ENCODE results near the gene CPLX3.

Gene CPLX3

GRCh38 chr15:74802862-74803447 is 23.5 kb upstream of the CPLX3 start:
- intact Hi-C loops (cut with micrococcal nuclease), result no loop called here
- Mint-ChIP-seq H3K27me3 (peaks cover 2% of the 10 kb centered on the region), H3K4me1 (ENCODE audit: low read depth) (peaks cover 37% of the 10 kb centered on the region), H3K36me3 (ENCODE audit: low read depth) (peaks cover 72% of the 10 kb centered on the region), H3K27ac (no peak overlapping the region), H3K4me3 (no peak overlapping the region), H3K9me3 (no peaks in the 10 kb centered on the region)

DNA sequence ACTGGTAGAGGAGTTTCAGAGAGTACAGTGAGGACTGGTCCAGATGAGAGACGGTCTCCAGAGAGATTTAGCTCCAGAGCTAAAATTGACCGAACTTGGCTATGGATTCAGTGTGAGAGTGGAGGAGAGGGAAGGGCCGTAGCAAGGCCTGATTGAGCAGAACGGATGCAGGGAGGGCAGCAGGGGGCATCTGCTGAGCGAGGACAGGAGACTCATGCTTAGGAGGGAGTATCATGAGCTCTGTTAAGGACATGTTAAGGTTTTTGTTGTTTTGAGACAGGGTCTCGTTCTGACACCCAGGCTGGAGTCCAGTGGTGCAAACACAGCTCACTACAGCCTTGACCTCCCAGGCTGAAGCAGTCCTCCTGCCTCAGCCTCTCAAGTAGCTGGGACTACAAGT is 21.5 kb upstream of the CPLX3 start:
- Mint-ChIP-seq H3K27me3 (peaks cover 8% of the 10 kb centered on the region), H3K4me3 (no peak overlapping the region), H3K36me3 (ENCODE audit: low read depth) (peaks cover 52% of the 10 kb centered on the region), H3K4me1 (ENCODE audit: low read depth) (peaks cover 17% of the 10 kb centered on the region), H3K27ac (no peak overlapping the region), H3K9me3 (no peaks in the 10 kb centered on the region)
- intact Hi-C loops (cut with micrococcal nuclease), result no loop called here

DNA sequence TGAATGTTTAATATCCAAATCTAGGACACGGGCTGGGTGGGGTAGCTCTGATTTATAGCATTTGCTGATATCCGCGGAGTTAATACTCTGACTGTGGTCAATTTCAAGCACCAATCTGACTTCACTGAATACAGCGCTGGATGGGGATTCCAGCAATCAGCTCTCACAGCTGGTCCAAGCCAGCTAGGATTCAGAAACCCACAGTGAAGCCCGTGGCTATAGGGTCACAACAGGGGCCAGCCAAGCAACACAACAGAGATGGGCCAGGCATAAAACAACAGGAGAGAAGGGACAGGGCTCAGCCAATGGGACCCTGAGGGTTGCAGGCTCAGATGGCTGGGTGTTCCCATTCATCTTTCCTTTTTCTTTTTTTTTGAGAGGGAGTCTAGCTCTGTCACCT is 19.1 kb upstream of the CPLX3 start:
- peaks cover 8% of the 10 kb centered on the region for H3K27me3 Mint-ChIP-seq
- no peak overlapping the region for H3K27ac Mint-ChIP-seq
- H3K4me1 Mint-ChIP-seq (ENCODE audit: low read depth), result peaks cover 10% of the 10 kb centered on the region
- no peak overlapping the region for H3K4me3 Mint-ChIP-seq
- intact Hi-C loops (cut with micrococcal nuclease), result no loop called here
- H3K36me3 Mint-ChIP-seq (ENCODE audit: low read depth), result peaks cover 29% of the 10 kb centered on the region
- no peaks in the 10 kb centered on the region for H3K9me3 Mint-ChIP-seq

DNA sequence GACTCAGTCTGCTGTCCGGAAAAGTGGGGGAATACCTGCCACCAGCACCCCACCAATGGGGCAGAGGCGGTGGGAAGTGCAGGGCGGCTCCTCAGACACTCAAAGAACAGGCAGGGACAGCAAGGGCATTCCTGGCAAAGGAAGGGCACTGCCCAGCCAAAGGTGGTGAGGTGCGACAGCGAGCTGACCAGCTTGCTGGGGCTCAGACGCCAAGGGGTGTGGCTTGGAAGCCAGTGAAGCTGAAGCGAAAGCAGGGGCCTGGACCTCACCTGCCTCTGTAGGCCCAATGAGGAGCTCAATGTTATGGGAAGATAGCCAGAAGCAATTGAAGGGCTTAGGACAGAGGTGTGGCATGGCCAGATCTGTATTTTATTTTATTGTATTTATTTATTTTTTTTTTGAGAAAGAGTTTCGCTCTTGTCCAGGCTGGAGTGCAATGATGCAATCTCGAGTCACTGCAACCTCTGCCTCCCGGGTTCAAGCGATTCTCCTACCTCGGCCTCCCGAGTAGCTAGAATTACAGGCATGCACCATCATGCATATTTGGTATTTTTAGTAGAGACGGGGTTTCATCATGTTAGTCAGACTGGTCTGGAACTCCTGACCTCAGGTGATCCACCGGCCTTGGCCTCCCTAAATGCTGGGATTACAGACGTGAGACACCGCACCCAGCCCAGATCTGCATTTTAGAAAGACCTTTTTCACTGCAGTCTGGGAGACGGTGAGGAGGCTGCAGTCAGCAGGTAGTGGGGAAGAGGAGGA is 18.2 kb upstream of the CPLX3 start:
- intact Hi-C loops (cut with micrococcal nuclease), result no loop called here
- Mint-ChIP-seq H3K4me1 (ENCODE audit: low read depth) (peaks cover 10% of the 10 kb centered on the region), H3K4me3 (no peak overlapping the region), H3K9me3 (no peaks in the 10 kb centered on the region), H3K27ac (no peak overlapping the region), H3K36me3 (ENCODE audit: low read depth) (peaks cover 19% of the 10 kb centered on the region), H3K27me3 (peaks cover 11% of the 10 kb centered on the region)

- Mint-ChIP-seq H3K27ac (no peak overlapping the region), H3K27me3 (peaks cover 12% of the 10 kb centered on the region), H3K36me3 (ENCODE audit: low read depth) (peaks cover 13% of the 10 kb centered on the region), H3K9me3 (no peaks in the 10 kb centered on the region), H3K4me1 (ENCODE audit: low read depth) (peaks cover 10% of the 10 kb centered on the region), H3K4me3 (no peak overlapping the region)
- intact Hi-C loops (cut with micrococcal nuclease), result no loop called here
Observed at GRCh38 chr15:74808840-74809229, 17.6 kb upstream of the CPLX3 start.

GRCh38 chr15:74809242-74809641 is 17.2 kb upstream of the CPLX3 start:
- intact Hi-C loops (cut with micrococcal nuclease), result no loop called here
- Mint-ChIP-seq H3K36me3 (ENCODE audit: low read depth) (peaks cover 9% of the 10 kb centered on the region), H3K4me1 (ENCODE audit: low read depth) (peaks cover 6% of the 10 kb centered on the region), H3K27ac (no peak overlapping the region), H3K9me3 (no peaks in the 10 kb centered on the region), H3K27me3 (peaks cover 12% of the 10 kb centered on the region), H3K4me3 (no peak overlapping the region)

DNA sequence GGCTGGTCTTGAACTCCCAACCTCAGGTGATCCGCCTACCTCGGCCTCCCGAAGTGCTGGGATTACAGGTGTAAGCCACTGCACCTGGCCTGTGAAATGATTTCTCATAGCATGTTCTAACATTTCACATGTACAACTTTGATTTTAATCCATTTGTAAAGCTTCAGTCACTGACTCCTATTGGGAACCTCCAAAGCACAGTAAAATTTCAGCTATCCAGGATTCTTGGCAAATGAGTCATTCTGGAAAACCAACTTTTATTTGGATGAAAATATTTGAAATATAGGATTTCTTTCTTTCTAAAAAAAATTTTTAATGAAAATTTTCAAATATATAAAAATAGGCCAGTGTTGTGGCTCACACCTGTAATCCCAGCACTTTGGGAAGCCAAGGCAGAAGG is 16.5 kb upstream of the CPLX3 start:
- Mint-ChIP-seq H3K27ac (no peak overlapping the region), H3K9me3 (no peaks in the 10 kb centered on the region), H3K27me3 (peaks cover 12% of the 10 kb centered on the region), H3K36me3 (ENCODE audit: low read depth) (peaks cover 2% of the 10 kb centered on the region), H3K4me1 (ENCODE audit: low read depth) (peaks cover 5% of the 10 kb centered on the region), H3K4me3 (no peak overlapping the region)
- intact Hi-C loops (cut with micrococcal nuclease), result no loop called here

DNA sequence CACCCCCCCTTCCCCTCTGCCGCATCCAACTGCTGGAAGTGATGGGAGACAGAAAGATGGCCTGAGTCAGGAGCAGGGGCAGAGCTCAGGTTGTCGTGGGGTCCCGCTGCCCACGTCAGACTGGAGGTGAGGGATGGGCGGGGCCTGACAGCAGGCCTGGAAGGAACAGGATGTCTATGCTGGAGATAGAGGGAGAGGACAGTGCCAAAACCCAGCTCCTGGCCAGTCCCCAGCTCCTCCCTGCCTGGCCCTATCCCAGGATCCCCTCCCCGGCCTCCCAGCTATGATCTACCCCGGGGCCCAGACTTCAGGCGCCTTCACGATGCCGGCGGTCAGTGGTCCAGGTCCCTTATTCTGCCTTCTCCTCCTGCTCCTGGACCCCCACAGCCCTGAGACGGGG is 13.9 kb upstream of the CPLX3 start, which contains the start of gene LMAN1L:
LMAN1L (plus strand) TSS at position 303 of the 400 bp plus-strand sequence; CDS start at position 323, 20 bp downstream.
- Mint-ChIP-seq H3K9me3 (no peaks in the 10 kb centered on the region), H3K36me3 (ENCODE audit: low read depth) (no peaks in the 10 kb centered on the region), H3K27ac (no peak within 1 kb of the TSS), H3K27me3 (peaks cover 18% of the 10 kb centered on the region), H3K4me1 (ENCODE audit: low read depth) (peaks cover 11% of the 10 kb centered on the region), H3K4me3 (no peak within 1 kb of the TSS)
- intact Hi-C loops (cut with micrococcal nuclease), result no loop called here

GRCh38 chr15:74815121-74815934 is 11.1 kb upstream of the CPLX3 start:
- intact Hi-C loops (cut with micrococcal nuclease), result no loop called here
- no peak overlapping the region for H3K4me3 Mint-ChIP-seq
- no peak overlapping the region for H3K27ac Mint-ChIP-seq

DNA sequence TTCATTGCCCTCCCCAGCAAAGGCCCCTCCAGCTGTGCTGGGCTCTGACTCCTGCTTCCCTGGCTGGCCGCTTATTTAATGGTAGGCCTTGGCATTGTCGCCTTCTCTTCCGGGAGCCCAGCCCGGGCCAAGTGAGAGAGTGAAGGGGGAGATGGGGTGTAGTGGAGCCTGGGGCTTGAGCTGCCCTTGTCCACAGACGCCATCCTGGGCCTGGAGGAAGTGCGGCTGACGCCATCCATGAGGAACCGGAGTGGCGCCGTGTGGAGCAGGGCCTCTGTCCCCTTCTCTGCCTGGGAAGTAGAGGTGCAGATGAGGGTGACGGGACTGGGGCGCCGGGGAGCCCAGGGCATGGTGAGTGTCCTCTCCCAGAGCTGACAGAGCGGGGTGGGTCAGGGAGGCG is 10.5 kb upstream of the CPLX3 start:
- intact Hi-C loops (cut with micrococcal nuclease), result no loop called here
- peaks cover 26% of the 10 kb centered on the region for H3K4me1 Mint-ChIP-seq (ENCODE audit: low read depth)
- no peaks in the 10 kb centered on the region for H3K9me3 Mint-ChIP-seq
- no peaks in the 10 kb centered on the region for H3K36me3 Mint-ChIP-seq (ENCODE audit: low read depth)
- H3K27ac Mint-ChIP-seq, result no peak overlapping the region
- H3K27me3 Mint-ChIP-seq, result peaks cover 15% of the 10 kb centered on the region
- no peak overlapping the region for H3K4me3 Mint-ChIP-seq

More at GRCh38 chr15:74815121-74815934, 11.1 kb upstream of the CPLX3 start:
- Mint-ChIP-seq H3K36me3 (ENCODE audit: low read depth) (no peaks in the 10 kb centered on the region), H3K9me3 (no peaks in the 10 kb centered on the region), H3K27me3 (peaks cover 15% of the 10 kb centered on the region), H3K4me1 (ENCODE audit: low read depth) (peaks cover 25% of the 10 kb centered on the region)

DNA sequence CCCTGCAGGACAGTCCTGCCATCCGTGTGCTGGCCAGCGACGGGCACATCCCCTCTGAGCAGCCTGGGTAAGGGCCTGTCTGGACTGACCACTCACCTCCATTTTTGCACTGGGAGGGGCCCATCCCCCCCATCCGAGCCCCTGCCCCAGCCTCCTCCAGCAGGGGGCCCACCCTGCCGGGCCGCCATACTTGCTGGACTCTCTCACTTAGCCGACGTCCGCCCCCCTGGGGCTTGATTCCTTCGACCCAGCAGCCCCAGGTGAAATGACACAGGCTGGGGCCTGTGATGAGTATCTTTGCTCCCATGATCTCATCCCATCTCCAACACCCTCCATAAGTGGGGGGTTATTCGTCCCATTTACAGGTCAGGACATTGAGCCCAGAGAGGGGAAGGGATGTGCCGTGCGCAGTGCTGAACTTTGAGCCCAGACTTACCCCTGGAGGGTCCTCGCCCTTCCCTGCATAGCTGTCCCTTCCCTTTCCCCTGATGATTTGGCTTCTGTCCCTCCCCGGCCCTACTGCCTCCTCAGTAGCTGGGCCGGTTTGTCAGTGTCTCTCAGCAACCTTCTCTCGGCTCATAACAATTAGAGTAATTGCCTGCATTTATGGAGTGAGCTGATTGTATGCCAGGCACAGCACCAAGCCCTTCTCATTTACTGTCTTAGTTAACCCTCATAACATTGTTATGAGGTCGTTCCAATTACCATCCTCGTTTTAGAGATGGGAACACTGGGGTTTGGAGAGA is 9.6 kb upstream of the CPLX3 start:
- H3K27ac Mint-ChIP-seq, result no peak overlapping the region
- no peak overlapping the region for H3K4me3 Mint-ChIP-seq
- intact Hi-C loops (cut with micrococcal nuclease), result no loop called here
- peaks cover 30% of the 10 kb centered on the region for H3K4me1 Mint-ChIP-seq (ENCODE audit: low read depth)
- H3K36me3 Mint-ChIP-seq (ENCODE audit: low read depth), result no peaks in the 10 kb centered on the region
- H3K9me3 Mint-ChIP-seq, result no peaks in the 10 kb centered on the region
- H3K27me3 Mint-ChIP-seq, result peaks cover 15% of the 10 kb centered on the region

GRCh38 chr15:74817370-74817737 is 9.1 kb upstream of the CPLX3 start:
- Mint-ChIP-seq H3K36me3 (ENCODE audit: low read depth) (no peaks in the 10 kb centered on the region), H3K4me1 (ENCODE audit: low read depth) (peaks cover 30% of the 10 kb centered on the region)

DNA sequence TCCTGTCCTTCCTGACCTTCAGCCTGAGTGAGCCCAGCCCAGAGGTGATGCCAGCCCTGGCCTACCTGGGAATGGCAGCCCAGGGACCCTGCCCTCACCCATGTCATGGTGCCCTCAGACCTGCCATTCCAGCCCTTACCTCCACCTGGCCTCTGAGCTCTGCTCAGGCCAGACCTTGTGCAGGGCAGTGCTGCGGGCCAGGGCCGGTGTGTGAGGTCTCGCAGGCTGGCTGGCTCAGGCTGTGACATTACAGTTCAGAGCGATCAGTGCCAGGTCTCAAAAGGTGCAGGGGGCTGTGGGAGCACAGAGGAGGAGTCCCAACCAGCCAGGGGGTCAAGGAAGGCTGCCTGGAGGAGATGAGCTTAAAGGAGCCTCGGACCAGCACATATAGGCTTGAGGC is 6.4 kb upstream of the CPLX3 start:
- H3K9me3 Mint-ChIP-seq, result no peaks in the 10 kb centered on the region
- intact Hi-C loops (cut with micrococcal nuclease), result no loop called here
- H3K27ac Mint-ChIP-seq, result no peak overlapping the region
- peaks cover 30% of the 10 kb centered on the region for H3K4me1 Mint-ChIP-seq (ENCODE audit: low read depth)
- peaks cover 27% of the 10 kb centered on the region for H3K27me3 Mint-ChIP-seq
- no peak overlapping the region for H3K4me3 Mint-ChIP-seq
- H3K36me3 Mint-ChIP-seq (ENCODE audit: low read depth), result no peaks in the 10 kb centered on the region

More at GRCh38 chr15:74817370-74817737, 9.1 kb upstream of the CPLX3 start:
- no peak overlapping the region for H3K27ac Mint-ChIP-seq
- H3K9me3 Mint-ChIP-seq, result no peaks in the 10 kb centered on the region
- intact Hi-C loops (cut with micrococcal nuclease), result no loop called here
- no peak overlapping the region for H3K4me3 Mint-ChIP-seq
- H3K27me3 Mint-ChIP-seq, result peaks cover 15% of the 10 kb centered on the region

Measured in dendritic cell treated with granulocyte-macrophage colony-stimulating factor and Interleukin-4, amounts not matched to agents 40 ng/mL and 50 ng/mL, for 4 days (primary cell).